HG03196 (cell line): ENCODE data around the gene PLCG1.

Source experiments
- ATAC-seq: cut with Tn5 transposase; IDR thresholded peaks from one replicate; pipeline ENCODE4 v1.9.1; 2021; ENCODE audit not compliant: unreplicated experiment

The PLCG1 gene

GRCh38 chr20:41204304-41205265 lies 67.2 kb downstream of the PLCG1 start:
- ATAC-seq = no peak

GRCh38 chr20:41205313-41205712 lies 68.0 kb downstream of the PLCG1 start:
- no peak for ATAC-seq

DNA sequence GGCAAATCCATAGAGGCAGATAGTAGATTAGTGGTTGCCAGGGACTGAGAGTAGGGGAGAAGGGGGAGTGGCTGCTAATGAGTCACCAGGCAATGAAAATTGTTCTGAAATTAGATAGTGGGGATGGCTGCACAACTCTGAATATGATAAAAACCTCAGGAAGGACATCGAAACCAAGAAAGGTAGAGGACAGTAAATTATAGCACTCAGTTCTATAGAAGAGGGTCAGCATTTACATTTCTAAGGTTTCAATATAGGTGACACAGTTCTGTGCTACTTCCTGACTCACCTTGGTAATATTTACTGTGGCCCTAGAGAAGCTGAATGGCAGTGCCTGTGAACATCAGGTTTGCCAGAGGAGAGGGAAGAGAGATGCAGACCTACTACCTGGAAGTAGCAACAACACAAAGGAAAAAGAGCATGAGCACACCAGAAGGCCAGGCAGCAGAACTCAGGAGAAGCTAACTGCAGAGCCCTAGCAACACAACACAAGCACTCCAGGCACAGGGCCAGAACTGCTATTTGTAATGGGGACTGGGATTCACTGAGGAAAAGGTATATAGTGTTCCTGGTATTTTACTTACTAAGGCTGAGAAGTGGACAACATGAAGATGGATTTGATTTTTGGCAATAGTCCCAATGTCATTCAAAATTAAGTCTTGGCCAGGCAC lies 75.9 kb downstream of the PLCG1 start:
- ATAC-seq = no peak

GRCh38 chr20:41214202-41214601 lies 76.9 kb downstream of the PLCG1 start:
- ATAC-seq = no peak

DNA sequence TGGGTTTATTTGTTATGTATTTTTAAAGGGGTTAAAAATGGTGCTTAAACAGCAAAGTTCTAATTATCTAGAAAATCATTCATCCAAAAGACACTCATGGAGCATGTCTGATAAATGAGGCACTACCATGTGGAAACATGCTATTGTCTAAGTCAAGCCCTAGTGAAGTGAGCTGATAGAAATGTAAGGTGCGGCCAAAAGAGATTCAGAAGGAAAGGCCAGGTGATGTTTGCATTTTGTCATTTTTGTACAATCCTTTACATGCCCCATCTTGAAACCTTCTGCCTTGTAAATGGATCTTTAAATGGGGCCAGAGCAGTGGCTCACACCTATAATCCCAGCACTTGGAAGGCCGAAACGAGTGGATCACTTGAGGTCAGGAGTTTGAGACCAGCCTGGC lies 77.3 kb downstream of the PLCG1 start:
- no peak for ATAC-seq

GRCh38 chr20:41217422-41217821 lies 80.1 kb downstream of the PLCG1 start:
- ATAC-seq = no peak

GRCh38 chr20:41218466-41218865 lies 81.1 kb downstream of the PLCG1 start:
- ATAC-seq = no peak

- ATAC-seq = no peak
Measured at GRCh38 chr20:41219824-41220223, 82.5 kb downstream of the PLCG1 start.

DNA sequence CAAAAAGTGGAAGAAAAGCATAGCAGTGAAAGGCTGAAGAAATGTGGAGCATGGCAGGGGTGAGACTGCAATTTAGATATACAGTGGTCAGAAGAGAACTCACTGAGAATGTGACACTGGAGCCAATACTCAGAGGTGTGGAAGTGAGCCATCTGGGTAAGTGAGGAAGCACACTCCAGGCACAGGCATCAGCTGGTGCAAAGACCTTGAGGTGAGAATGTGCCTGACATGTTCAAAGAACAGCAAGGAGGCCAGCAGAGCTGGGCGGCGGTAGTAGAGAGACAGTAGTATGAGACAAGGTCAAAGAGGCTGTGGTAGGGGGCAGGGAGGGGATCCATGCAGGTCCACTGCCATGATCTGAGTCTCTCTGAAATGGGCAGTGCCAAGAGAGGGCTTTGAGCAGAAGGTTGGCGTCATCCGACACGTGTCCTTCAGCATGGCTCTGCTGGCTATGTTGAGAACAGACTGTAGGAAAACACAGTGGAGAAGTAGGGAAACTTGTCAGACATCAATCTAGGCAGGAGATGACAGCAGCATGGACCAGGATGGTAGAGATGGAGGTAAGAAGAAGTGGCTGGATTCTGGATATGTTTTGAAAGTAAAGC lies 84.4 kb downstream of the PLCG1 start:
- no peak for ATAC-seq

DNA sequence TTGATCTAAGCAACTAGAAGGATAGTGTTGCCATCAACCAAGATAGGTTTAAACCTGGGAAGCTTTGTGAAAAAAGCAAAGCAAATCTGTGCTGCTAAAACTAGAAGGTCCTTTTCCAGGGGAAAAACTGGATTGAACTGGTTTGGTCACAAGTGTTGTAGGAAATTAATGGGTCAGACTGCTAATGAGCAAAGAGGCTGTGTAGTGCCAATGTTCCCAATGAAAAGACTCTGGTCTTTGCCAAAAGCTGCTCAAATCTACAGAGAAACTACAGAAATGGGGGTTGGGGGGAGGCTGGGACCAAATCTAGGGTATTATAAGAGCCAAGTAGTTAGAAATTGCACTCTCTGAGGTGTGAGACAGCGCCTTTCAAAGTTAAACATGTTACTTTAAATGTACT lies 85.0 kb downstream of the PLCG1 start:
- no peak for ATAC-seq

DNA sequence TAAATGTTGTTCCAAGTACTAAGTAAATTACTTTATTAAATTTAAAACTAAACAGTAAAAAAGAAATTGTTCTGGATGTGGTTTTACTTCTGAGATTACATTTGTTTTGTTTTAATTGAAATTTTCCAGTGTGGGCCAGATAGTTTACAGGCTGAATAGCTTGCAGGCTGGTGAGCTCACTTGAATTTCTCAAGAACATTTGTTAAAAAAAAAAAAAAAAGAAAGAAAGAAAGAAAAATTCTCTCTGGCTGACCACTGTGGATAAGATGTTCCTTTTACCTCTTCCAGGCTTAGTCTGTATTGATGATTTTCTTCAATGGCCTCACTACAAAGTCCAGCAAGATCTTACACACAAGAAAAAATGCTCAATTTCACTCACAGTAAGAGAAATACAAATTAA lies 85.4 kb downstream of the PLCG1 start:
- ATAC-seq = no peak

GRCh38 chr20:41223112-41223511 lies 85.8 kb downstream of the PLCG1 start:
- no peak for ATAC-seq

DNA sequence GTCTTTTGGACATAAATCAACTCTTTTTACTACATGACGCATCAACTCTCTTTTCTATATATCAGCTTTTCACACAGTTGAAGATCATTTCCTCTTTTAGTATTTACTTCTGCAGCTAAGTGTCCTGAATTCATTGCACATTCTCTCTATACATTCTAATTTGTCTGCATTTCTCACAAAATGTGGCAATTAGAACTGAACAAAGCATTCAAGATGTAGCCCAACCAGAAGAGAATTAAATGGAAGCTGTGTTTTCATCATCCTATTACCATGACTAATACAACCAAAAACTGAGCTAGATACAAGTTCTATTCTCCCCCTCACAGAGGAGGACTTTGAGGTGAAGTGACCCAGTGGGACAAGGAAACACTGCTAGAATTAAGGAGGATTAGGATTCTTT lies 86.9 kb downstream of the PLCG1 start:
- ATAC-seq = no peak

DNA sequence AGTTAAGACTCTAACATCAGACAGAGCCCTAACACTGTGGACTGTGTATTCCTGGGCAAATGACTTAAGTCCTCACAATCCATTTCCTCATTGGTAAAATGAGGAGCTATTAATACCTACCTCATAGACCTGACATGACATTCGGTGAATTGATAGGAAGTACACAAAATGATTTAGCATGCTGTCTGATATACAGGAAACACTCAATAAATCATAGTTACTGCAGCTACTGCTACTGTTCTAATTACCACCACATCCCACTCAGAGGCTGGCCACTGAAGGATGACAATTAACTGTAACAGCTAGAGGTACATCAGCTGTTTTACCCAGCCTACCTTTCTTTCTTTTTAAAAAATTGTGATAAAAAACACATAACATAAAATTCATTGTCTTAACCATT lies 87.7 kb downstream of the PLCG1 start:
- no peak for ATAC-seq

GRCh38 chr20:41226426-41226825 lies 89.1 kb downstream of the PLCG1 start:
- no peak for ATAC-seq
